ENCODE measurements around the gene KRT80. TPM values are rescaled to one million over a fixed set of nuclear protein-coding genes. Genes with fewer than 3 reads are reported as not detected.

KRT80 gene
- polyA plus RNA-seq, 1 donor (not counting 4 experiments of a cell fraction or from before 2014, with no cell fraction given): 4.1 TPM

- DNase-seq (ENCODE audit: low read depth, low spot score) (peak; percentile 96), FAIRE-seq (peak; percentile 88)
- peak overlapping the region; percentile 30 for H3K4me2 ChIP-seq (ENCODE audit: control insufficient read depth, extremely low read depth, insufficient read depth, low read depth, low read length)
- H3K4me3 ChIP-seq (ENCODE audit: control insufficient read depth in 2 of 3, extremely low read depth in 1 of 3, insufficient read depth in 2 of 3, low read depth in 1 of 3, low read length in 3 of 3): no peak overlapping the region
- peaks cover 10% of the 10 kb centered on the region for H3K79me2 ChIP-seq (ENCODE audit: control insufficient read depth, insufficient read depth, low read length)
- no peak overlapping the region for H2AFZ ChIP-seq (ENCODE audit: control insufficient read depth, low read length)
- H3K4me1 ChIP-seq (ENCODE audit: control insufficient read depth, extremely low read depth, insufficient read depth, low read length): peaks cover 95% of the 10 kb centered on the region
- TF ChIP-seq CTCF (optimal IDR thresholded peaks at IDR 0.05 in 1 of 3, IDR thresholded peaks at IDR 0.05 in 1 of 3, conservative IDR thresholded peaks at IDR 0.05 in 1 of 3; ENCODE audit: extremely low read depth in 1 of 3, insufficient read depth in 2 of 3, low read length in 3 of 3) (no peak), EZH2 (IDR thresholded peaks at IDR 0.05; ENCODE audit: low read length) (no peak)
- dilution Hi-C loops (cut with MboI; ENCODE audit: extremely low pct_ligation_motif_present, low sequenced_read_pairs): no loop called here
- H3K9me1 ChIP-seq (ENCODE audit: control insufficient read depth, extremely low read depth, insufficient read depth, low read length): no peaks in the 10 kb centered on the region
- peak overlapping the region; percentile 100 for H3K27ac ChIP-seq (ENCODE audit: control insufficient read depth, insufficient read depth, low read length)
- peak overlapping the region; percentile 100 for H3K9ac ChIP-seq (ENCODE audit: control insufficient read depth, extremely low read depth, insufficient read depth, low read length)
- no peaks in the 10 kb centered on the region for H4K20me1 ChIP-seq (ENCODE audit: control insufficient read depth, extremely low read depth, insufficient read depth, low read length)
- no peaks in the 10 kb centered on the region for H3K9me3 ChIP-seq (ENCODE audit: control insufficient read depth, low read depth, low read length)
- H3K36me3 ChIP-seq (ENCODE audit: control insufficient read depth in 2 of 2, extremely low read depth in 1 of 2, insufficient read depth in 2 of 2, low read length in 2 of 2): no peaks in the 10 kb centered on the region
- H3K27me3 ChIP-seq (ENCODE audit: control insufficient read depth, extremely low read depth, insufficient read depth, low read length): no peaks in the 10 kb centered on the region
Observed at GRCh38 chr12:52148464-52149181, 43.2 kb downstream of the KRT80 start.

DNA sequence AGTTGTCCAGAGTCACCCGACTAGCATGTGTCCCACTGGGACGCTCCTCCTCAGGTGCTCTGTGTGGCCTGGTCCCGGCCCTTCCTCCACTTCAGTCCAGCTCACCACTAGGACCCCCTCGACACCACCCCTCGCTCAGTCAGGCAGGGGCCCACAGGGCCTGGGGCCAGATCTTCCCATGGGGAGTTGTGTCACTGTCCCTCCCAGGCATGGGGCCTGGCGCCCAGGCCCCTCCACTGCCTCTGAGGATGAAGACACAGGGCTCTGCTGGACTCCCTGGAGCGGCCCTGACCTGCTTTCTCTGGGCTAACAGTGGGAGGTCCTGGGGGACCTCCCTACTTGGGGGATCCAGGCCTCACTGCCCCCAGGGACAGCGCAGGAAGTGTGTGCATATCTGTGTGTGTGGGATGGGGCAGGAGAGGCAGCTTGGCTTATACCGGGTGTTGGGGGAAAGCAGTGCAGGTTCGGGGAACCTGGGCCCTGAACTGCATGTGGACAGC is 43.8 kb downstream of the KRT80 start:
- Histone ChIP-seq H3K9me1 (ENCODE audit: control insufficient read depth, extremely low read depth, insufficient read depth, low read length) (no peaks in the 10 kb centered on the region), H3K9ac (ENCODE audit: control insufficient read depth, extremely low read depth, insufficient read depth, low read length) (peak overlapping the region; percentile 100), H3K36me3 (ENCODE audit: control insufficient read depth in 2 of 2, extremely low read depth in 1 of 2, insufficient read depth in 2 of 2, low read length in 2 of 2) (no peaks in the 10 kb centered on the region), H4K20me1 (ENCODE audit: control insufficient read depth, extremely low read depth, insufficient read depth, low read length) (no peaks in the 10 kb centered on the region), H3K27me3 (ENCODE audit: control insufficient read depth, extremely low read depth, insufficient read depth, low read length) (no peaks in the 10 kb centered on the region), H3K4me2 (ENCODE audit: control insufficient read depth, extremely low read depth, insufficient read depth, low read depth, low read length) (peak overlapping the region; percentile 30), H3K27ac (ENCODE audit: control insufficient read depth, insufficient read depth, low read length) (peak overlapping the region; percentile 100), H3K4me1 (ENCODE audit: control insufficient read depth, extremely low read depth, insufficient read depth, low read length) (peaks cover 93% of the 10 kb centered on the region), H3K4me3 (ENCODE audit: control insufficient read depth in 2 of 3, extremely low read depth in 1 of 3, insufficient read depth in 2 of 3, low read depth in 1 of 3, low read length in 3 of 3) (no peak overlapping the region), H3K79me2 (ENCODE audit: control insufficient read depth, insufficient read depth, low read length) (peaks cover 10% of the 10 kb centered on the region), H2AFZ (ENCODE audit: control insufficient read depth, low read length) (no peak overlapping the region), H3K9me3 (ENCODE audit: control insufficient read depth, low read depth, low read length) (no peaks in the 10 kb centered on the region)
- DNase-seq (ENCODE audit: low read depth, low spot score): peak; percentile 68
- dilution Hi-C loops (cut with MboI; ENCODE audit: extremely low pct_ligation_motif_present, low sequenced_read_pairs): no loop called here
- no peak for FAIRE-seq
- no peak for TF ChIP-seq CTCF (optimal IDR thresholded peaks at IDR 0.05 in 1 of 3, IDR thresholded peaks at IDR 0.05 in 1 of 3, conservative IDR thresholded peaks at IDR 0.05 in 1 of 3; ENCODE audit: extremely low read depth in 1 of 3, insufficient read depth in 2 of 3, low read length in 3 of 3)
- TF ChIP-seq EZH2 (IDR thresholded peaks at IDR 0.05; ENCODE audit: low read length): no peak
